Fibroblast of pulmonary artery (primary cell): Measurements from ENCODE around the gene BMPER.

ENCODE experiments used
- DNase-seq: peaks from one replicate; pipeline ENCODE4 v3.0.0-alpha.2; 2010; ENCODE audit warnings: low read depth
- H3K4me3 ChIP-seq: replicated peaks from 2 replicates; pipeline ENCODE4 v1.5.1; 2011; ENCODE audit warnings: low read depth, mild to moderate bottlenecking, control low read depth, low read length, moderate library complexity
- TF ChIP-seq, protein P1 (sequence below): IDR thresholded peaks from 2 replicates; pipeline ENCODE4 v1.5.1; 2011; ENCODE audit warnings: mild to moderate bottlenecking, control low read depth, low read length, inconsistent platforms; ENCODE audit errors: missing control alignments

Gene BMPER

DNA sequence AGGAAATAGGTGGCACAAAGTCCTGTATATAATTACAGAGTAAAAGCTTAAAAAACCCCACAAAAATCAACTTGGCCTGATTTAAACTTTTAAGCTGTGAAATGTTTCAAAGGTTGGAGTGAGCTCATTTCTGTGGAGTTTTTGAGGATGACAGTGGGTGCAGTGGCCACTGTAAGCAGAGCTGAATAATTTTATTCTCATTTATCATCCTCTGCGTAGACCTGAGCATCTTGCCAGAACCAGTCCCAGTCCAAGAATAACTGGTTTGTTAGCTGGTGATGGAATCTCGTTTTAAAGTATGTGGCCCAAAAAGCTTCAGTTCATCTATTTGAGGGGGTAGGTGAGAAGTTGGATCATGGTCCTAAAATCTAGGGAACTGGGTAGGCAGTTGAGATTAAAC, 4.4 kb downstream of the BMPER start:
- TF ChIP-seq, protein P1, sequence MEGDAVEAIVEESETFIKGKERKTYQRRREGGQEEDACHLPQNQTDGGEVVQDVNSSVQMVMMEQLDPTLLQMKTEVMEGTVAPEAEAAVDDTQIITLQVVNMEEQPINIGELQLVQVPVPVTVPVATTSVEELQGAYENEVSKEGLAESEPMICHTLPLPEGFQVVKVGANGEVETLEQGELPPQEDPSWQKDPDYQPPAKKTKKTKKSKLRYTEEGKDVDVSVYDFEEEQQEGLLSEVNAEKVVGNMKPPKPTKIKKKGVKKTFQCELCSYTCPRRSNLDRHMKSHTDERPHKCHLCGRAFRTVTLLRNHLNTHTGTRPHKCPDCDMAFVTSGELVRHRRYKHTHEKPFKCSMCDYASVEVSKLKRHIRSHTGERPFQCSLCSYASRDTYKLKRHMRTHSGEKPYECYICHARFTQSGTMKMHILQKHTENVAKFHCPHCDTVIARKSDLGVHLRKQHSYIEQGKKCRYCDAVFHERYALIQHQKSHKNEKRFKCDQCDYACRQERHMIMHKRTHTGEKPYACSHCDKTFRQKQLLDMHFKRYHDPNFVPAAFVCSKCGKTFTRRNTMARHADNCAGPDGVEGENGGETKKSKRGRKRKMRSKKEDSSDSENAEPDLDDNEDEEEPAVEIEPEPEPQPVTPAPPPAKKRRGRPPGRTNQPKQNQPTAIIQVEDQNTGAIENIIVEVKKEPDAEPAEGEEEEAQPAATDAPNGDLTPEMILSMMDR = no peak
- H3K4me3 ChIP-seq = no peak overlapping the region
- no peak for DNase-seq

DNA sequence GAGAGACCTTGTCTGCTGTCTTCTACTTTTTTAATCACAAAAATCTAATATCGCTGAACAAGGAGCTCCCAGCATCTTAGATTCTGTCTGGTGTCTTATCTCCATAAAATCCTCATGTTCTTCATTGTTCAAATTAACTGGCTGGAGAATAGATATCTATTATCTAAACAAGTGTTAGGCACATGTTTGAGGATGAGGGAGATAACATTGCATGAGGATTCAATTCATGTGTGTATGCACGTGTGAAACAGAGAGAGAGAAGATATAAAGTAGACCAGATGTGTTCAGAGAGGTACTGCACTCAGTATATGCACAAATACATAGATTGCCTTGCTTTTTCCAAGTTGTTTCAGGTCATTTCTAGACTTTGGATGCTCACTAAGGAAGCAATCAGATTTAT, 5.4 kb downstream of the BMPER start:
- no peak overlapping the region for H3K4me3 ChIP-seq
- TF ChIP-seq, protein P1 = no peak
- no peak for DNase-seq

DNA sequence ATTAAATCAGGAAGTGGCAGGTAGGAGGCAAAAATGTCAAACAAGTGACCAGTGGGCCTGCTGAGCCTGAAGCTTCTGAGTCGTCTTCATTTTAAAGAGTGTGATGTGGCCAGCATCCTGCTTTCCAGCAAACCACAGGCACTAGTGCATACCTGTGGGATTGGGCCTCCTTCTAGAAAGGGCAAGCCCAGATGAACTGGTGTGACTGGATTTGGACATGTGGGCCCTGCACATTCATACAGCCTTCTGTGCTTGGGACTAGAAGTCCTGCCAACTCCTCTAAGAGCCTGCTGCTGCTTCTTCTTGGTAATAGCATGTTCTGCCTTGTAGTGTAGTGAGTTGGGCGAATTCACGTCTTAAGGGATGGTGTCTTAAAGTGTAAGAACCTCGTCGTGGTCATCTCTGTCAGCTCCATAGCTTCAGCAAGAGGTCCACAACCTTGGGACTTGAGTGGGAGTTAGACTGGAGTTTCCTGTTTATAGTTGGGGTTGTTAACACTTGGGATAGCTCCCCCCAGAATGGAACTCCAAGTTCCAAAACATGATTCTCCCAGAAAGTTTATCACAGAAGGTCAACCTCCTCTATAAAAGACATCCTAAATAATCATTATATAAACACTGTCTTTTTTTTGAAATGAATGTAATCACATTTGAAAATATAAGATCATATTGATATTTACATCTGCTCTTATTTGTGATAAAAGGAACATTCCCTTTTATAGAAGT, 11.2 kb downstream of the BMPER start:
- TF ChIP-seq, protein P1 = no peak

DNA sequence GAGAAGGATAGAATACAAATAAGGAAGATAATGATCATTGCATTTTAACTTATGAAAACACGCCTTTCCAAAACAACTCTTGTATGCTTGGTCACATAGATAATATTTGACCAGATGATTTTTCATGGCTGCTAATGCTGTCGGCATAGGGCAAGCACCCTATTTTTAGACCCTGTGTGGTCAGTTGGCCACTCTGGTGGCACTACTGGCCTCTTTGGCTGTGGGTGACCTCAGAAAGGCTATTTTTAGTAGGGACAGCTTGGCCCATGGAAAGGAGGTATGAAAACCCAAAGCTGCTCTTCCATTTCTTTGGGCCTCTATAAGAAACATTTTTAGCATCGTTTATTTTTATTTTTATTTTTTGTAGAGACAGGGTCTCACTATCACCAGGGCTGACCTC, 12.3 kb downstream of the BMPER start:
- TF ChIP-seq, protein P1 = no peak
- DNase-seq = no peak
- H3K4me3 ChIP-seq = no peak overlapping the region

More for the DNA sequence above, 11.2 kb downstream of the BMPER start:
- no peak overlapping the region for H3K4me3 ChIP-seq
- DNase-seq = no peak

DNA sequence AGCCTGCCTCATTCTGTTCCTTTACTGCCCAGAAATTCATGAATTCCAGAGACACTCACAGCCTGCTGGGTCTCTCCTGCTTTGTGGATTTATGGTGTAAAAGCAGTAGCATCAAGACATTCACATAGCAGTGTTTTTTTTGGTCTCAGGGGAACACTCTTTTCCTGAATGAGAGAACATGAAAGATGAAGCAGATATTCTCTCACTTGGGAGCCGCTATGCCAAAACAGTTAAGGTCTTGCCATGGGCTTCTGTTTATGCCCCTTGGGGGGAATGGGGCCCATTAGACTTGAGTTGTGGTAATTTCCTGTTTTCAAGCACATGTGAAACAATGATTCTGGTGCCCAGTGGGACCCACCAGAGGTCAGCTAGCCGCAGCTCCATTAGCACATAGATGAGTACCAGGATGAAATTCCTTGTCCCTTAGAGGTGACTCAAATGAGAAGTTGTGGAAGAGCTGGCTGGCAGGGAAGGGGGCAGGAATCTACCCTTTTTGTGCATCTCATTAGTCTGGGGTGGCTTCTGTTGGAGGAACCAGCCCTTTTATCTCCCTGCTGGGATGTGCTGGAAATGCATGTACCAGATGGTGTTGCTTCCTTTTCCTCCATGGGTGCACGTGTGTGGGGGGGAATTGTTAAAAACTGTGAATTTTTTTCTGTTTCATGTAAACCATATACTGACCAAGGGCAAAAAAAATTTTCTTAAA, 13.3 kb downstream of the BMPER start:
- H3K4me3 ChIP-seq = no peak overlapping the region
- no peak for DNase-seq
- TF ChIP-seq, protein P1 = no peak

DNA sequence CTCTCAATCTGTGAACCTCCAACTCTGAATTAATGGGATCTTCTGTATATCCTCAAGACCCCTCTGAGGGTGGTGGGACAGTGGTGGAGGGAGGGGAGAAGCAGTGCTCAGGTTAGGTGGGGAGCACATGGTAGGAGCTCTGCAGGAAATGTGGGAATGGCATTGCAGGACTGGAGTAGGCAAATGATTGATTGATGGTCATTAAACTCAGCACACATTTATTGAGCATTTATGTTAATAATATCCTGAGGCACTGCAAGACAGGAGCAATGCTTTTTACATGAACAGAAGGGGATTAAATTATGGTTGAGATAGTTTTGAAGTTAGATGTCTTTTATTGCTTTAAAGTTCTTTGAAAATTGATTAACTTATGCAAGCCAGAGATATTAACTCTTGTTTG, 14.1 kb downstream of the BMPER start:
- no peak overlapping the region for H3K4me3 ChIP-seq
- no peak for DNase-seq
- TF ChIP-seq, protein P1 = no peak
